GM12878 (cell line): Measurements from ENCODE around the gene PTGR1. TPM values are rescaled to one million over a fixed set of nuclear protein-coding genes. Genes with fewer than 3 reads are reported as not detected.

Experiments used
- ATAC-seq: fragments of 200-7000 bp; cut with Tn5 transposase; 3 replicates; pipeline ENCODE4 v1.9.1; 2020; ENCODE audit warnings: mild to moderate bottlenecking, moderate library complexity
- BruUV-seq: library from RNA; stranded (reverse); fragments of 400-500 nt; replicated peaks from 2 replicates; lab custom pipeline; 2021; lab: Mats Ljungman, UMichigan
- CTCF ChIA-PET: fragments of 300-600 bp; sonication (Branson Sonifier 250); formaldehyde crosslinking; extraction: SDS; loops from one replicate; lab custom pipeline; 2021; ENCODE audit warnings: inconsistent platforms; lab: Yijun Ruan, JAX
- POLR2A ChIA-PET: fragments of 350-600 bp; formaldehyde crosslinking; extraction: SDS; loops from one replicate; lab custom pipeline; 2021; ENCODE audit warnings: inconsistent platforms; lab: Charles Lee
- RAD21 ChIA-PET: fragments of 300-600 bp; sonication (Branson Sonifier 250); formaldehyde crosslinking; loops from one replicate; lab custom pipeline; 2023; ENCODE audit warnings: antibody characterized with exemption; ENCODE audit not compliant: unreplicated experiment; lab: Charles Lee
- SMC1A ChIA-PET: fragments of 300-600 bp; sonication (Branson Sonifier 250); formaldehyde crosslinking; loops from one replicate; lab custom pipeline; 2023; ENCODE audit not compliant: unreplicated experiment, uncharacterized antibody; lab: Charles Lee
- DNase-seq: peaks from one replicate; pipeline ENCODE4 v3.0.0-alpha.2; 2011; ENCODE audit warnings: low read depth, low spot score
- FAIRE-seq: peaks from 3 replicates; lab custom pipeline; 2011; peaks lifted over from hg19 to GRCh38; lab: Jason Lieb, UNC
- H2AFZ ChIP-seq: 2 replicates; pipeline ENCODE4 v1.6.0; 2011; ENCODE audit warnings: low read depth, low read length, control low read depth; ENCODE audit not compliant: control insufficient read depth
- H3K27ac ChIP-seq: 2 replicates; pipeline ENCODE4 v1.5.1; 2011; ENCODE audit warnings: control low read depth; ENCODE audit not compliant: control insufficient read depth, insufficient read depth
- H3K27me3 ChIP-seq, 2 experiments: replicated peaks in 1 of 2; 2 replicates each; pipeline versions ENCODE4 v1.6.0 to v1.6.1; 2011; ENCODE audit warnings: low read length in 1 of 2; ENCODE audit not compliant: control insufficient read depth in 2 of 2, insufficient read depth in 2 of 2
- H3K36me3 ChIP-seq, 2 experiments: 2 replicates each; pipeline ENCODE4 v1.5.1; 2011; ENCODE audit warnings: low read length in 1 of 2; ENCODE audit not compliant: control insufficient read depth in 2 of 2, insufficient read depth in 2 of 2
- H3K4me1 ChIP-seq: 2 replicates; pipeline ENCODE4 v1.6.1; 2011; ENCODE audit warnings: mild to moderate bottlenecking, low read length, moderate library complexity, mixed read lengths; ENCODE audit not compliant: control insufficient read depth, insufficient read depth
- H3K4me2 ChIP-seq: 2 replicates; pipeline ENCODE4 v1.6.0; 2011; ENCODE audit warnings: control low read depth; ENCODE audit not compliant: control insufficient read depth, insufficient read depth
- H3K4me3 ChIP-seq: fragments of 200-600 bp; sonication (generic); 2 replicates; pipeline ENCODE4 v1.5.1; 2016
- H3K79me2 ChIP-seq: 2 replicates; pipeline ENCODE4 v1.6.0; 2011; ENCODE audit warnings: low read length; ENCODE audit not compliant: control insufficient read depth, insufficient read depth
- H3K9ac ChIP-seq: 2 replicates; pipeline ENCODE4 v1.8.0; 2011; ENCODE audit warnings: low read length, control low read depth, mixed read lengths; ENCODE audit not compliant: control insufficient read depth, insufficient read depth
- H3K9me3 ChIP-seq: replicated peaks from 3 replicates; pipeline ENCODE4 v1.5.1; 2011; ENCODE audit warnings: mild to moderate bottlenecking, low read length; ENCODE audit not compliant: control insufficient read depth, insufficient read depth
- H4K20me1 ChIP-seq: 2 replicates; pipeline ENCODE4 v1.6.0; 2011; ENCODE audit not compliant: control insufficient read depth, insufficient read depth
- BACH1 ChIP-seq: fragments of 450-650 bp; IDR thresholded peaks from 2 replicates; pipeline ENCODE4 v1.6.1; 2017; ENCODE audit warnings: mild to moderate bottlenecking, borderline replicate concordance
- EP300 ChIP-seq, 2 experiments: fragments of 150-350 bp in 1 of 2; IDR thresholded peaks; 2 replicates each; pipeline ENCODE4 v1.6.1; 2011 to 2012; ENCODE audit warnings: low read depth in 2 of 2, low read length in 2 of 2, borderline replicate concordance in 1 of 2, improper control_type of control experiment in 1 of 2, inconsistent platforms in 1 of 2; ENCODE audit not compliant: control insufficient read depth in 1 of 2
- ETV6 ChIP-seq, 2 experiments: fragments of 450-650 bp in 1 of 2; IDR thresholded peaks in 1 of 2; conservative IDR thresholded peaks in 1 of 2; 2 replicates each; pipeline ENCODE4 v1.6.1; 2014; ENCODE audit warnings: antibody characterized with exemption in 1 of 2, borderline replicate concordance in 1 of 2, low read depth in 1 of 2, mild to moderate bottlenecking in 1 of 2, moderate library complexity in 1 of 2
- HCFC1 ChIP-seq: fragments of 150-350 bp; IDR thresholded peaks from 2 replicates; pipeline ENCODE4 v1.6.1; 2014; ENCODE audit warnings: low read length
- IKZF2 ChIP-seq, 2 experiments: fragments of 450-650 bp; IDR thresholded peaks; 2 replicates each; pipeline ENCODE4 v1.6.1; 2017; ENCODE audit warnings: mild to moderate bottlenecking in 2 of 2, moderate library complexity in 2 of 2
- MEF2A ChIP-seq: IDR thresholded peaks from 2 replicates; pipeline ENCODE4 v1.6.1; 2011; ENCODE audit warnings: low read depth, mild to moderate bottlenecking, low read length, moderate library complexity; ENCODE audit not compliant: insufficient read depth
- MTA3 ChIP-seq: IDR thresholded peaks from 2 replicates; pipeline ENCODE4 v1.6.1; 2012; ENCODE audit warnings: low read length, inconsistent platforms, borderline replicate concordance
- NR2C1 ChIP-seq: fragments of 450-650 bp; IDR thresholded peaks from 2 replicates; pipeline ENCODE4 v1.6.1; 2017; ENCODE audit warnings: antibody characterized with exemption, mild to moderate bottlenecking, moderate library complexity
- RAD51 ChIP-seq: fragments of 450-650 bp; IDR thresholded peaks from 2 replicates; pipeline ENCODE4 v1.6.1; 2016; ENCODE audit warnings: moderate library complexity, mild to moderate bottlenecking, inconsistent platforms
- RFX5 ChIP-seq: IDR thresholded peaks from 2 replicates; pipeline ENCODE4 v1.6.1; 2011; ENCODE audit warnings: low read depth, low read length, improper control_type of control experiment
- SIX5 ChIP-seq: IDR thresholded peaks from 2 replicates; pipeline ENCODE4 v1.6.1; 2011; ENCODE audit warnings: mild to moderate bottlenecking, low read depth, low read length, moderate library complexity; ENCODE audit not compliant: severe bottlenecking
- SMAD5 ChIP-seq: IDR thresholded peaks from 2 replicates; pipeline ENCODE4 v1.6.1; 2016; ENCODE audit warnings: antibody characterized with exemption, low read depth
- SRF ChIP-seq, 2 experiments: IDR thresholded peaks; 2 replicates each; pipeline ENCODE4 v1.6.1; 2011; ENCODE audit warnings: low read depth in 2 of 2, low read length in 2 of 2, mild to moderate bottlenecking in 1 of 2, moderate library complexity in 1 of 2
- TBL1XR1 ChIP-seq: IDR thresholded peaks from 2 replicates; pipeline ENCODE4 v1.6.1; 2012; ENCODE audit warnings: low read depth, low read length, improper control_type of control experiment
- TCF7 ChIP-seq: IDR thresholded peaks from 2 replicates; pipeline ENCODE4 v1.6.1; 2014; ENCODE audit warnings: antibody characterized with exemption, borderline replicate concordance
- ZNF384 ChIP-seq: IDR thresholded peaks from 2 replicates; pipeline ENCODE4 v1.6.1; 2012; ENCODE audit warnings: low read depth, mild to moderate bottlenecking, low read length, improper control_type of control experiment, borderline replicate concordance
- WGBS: methylation state at CpG from one replicate; pipeline ENCODE4 v1.1.6; 2016; ENCODE audit warnings: low lambda C conversion rate; ENCODE audit not compliant: insufficient replicate concordance, insufficient coverage; ENCODE audit errors: missing lambda C conversion rate; 5-methylcytosine and 5-hydroxymethylcytosine counted together
- in situ Hi-C: fragments of 300-500 bp; cut with MboI; formaldehyde crosslinking; loops from 9 replicates; pipeline ENCODE4 v1.14.3; 2018; ENCODE audit warnings: mixed read lengths
- intact Hi-C: fragments of 100-400 bp; cut with micrococcal nuclease; formaldehyde crosslinking; loops from one replicate; pipeline ENCODE4 v1.14.2; 2022; ENCODE audit not compliant: unreplicated experiment
- polyA plus RNA-seq, 11 experiments: library from polyadenylated mRNA; depleted of rRNA in 4 of 11; unstranded in 6 of 11; stranded (reverse) in 5 of 11; fragments of >200 nt; fragmentation: Nextera tagmentation in 4 of 11; fragmentation: Illumina TruSeq in 1 of 11; extraction: Ambion mirVana in 4 of 11; extraction: Trizol in 1 of 11; gene quantifications; 1 replicate in 1 of 11; 2 replicates in 10 of 11; pipeline versions ENCODE4 v1.2.1 to v1.2.3, GENCODE V29; 2011 to 2016; ENCODE audit warnings: inconsistent platforms in 2 of 11, missing spikeins in 2 of 11, low read depth in 1 of 11
- total RNA-seq, 4 experiments: library from RNA; depleted of rRNA in 3 of 4; stranded (reverse); fragments of >200 nt in 3 of 4; fragmentation: Illumina TruSeq in 1 of 4; extraction: Trizol in 1 of 4; gene quantifications; 2 replicates each; pipeline versions ENCODE4 v1.2.1 to v1.2.3, GENCODE V29; 2013 to 2021
- TF ChIP-seq, protein P1 (sequence below): fragments of 450-650 bp; IDR thresholded peaks from 2 replicates; pipeline ENCODE4 v1.6.1; 2017; ENCODE audit warnings: mild to moderate bottlenecking
- TF ChIP-seq, protein P2 (sequence below): IDR thresholded peaks from 2 replicates; pipeline ENCODE4 v1.6.1; 2012; ENCODE audit warnings: mild to moderate bottlenecking, low read depth, low read length
- TF ChIP-seq, protein P3 (sequence below), 3 experiments: IDR thresholded peaks in 2 of 3; conservative IDR thresholded peaks in 1 of 3; 2 replicates each; pipeline ENCODE4 v1.5.1; 2011; ENCODE audit warnings: low read depth in 3 of 3, low read length in 3 of 3, mild to moderate bottlenecking in 3 of 3, control low read depth in 2 of 3, moderate library complexity in 2 of 3, inconsistent platforms in 1 of 3, mixed read lengths in 1 of 3; ENCODE audit not compliant: control insufficient read depth in 2 of 3, insufficient read depth in 1 of 3; ENCODE audit errors: extremely low read depth in 1 of 3

PTGR1 gene
- total and polyA plus RNA-seq, 10 of the 15 experiments (the other 5 are each of a cell fraction or from before 2014, with no cell fraction given), result 0.12 to 6.3 (median 2.8) TPM

GRCh38 chr9:111566234-111566633 is 33.2 kb downstream of the PTGR1 start:
- H3K27me3 ChIP-seq, result no peaks in the 10 kb centered on the region
- WGBS, result 46% methylated on average over 1 of the region's 1 CpG
- no peak for DNase-seq
- POLR2A ChIA-PET, result no interaction called here
- no peak overlapping the region for H3K4me2 ChIP-seq
- SMC1A ChIA-PET, result no interaction called here
- no peak for ATAC-seq
- no peak overlapping the region for H3K27ac ChIP-seq
- H3K4me1 ChIP-seq, result no peaks in the 10 kb centered on the region
- no peak for TF ChIP-seq TBL1XR1
- no peak for TF ChIP-seq TCF7
- TF ChIP-seq RFX5, result no peak
- no peak for TF ChIP-seq MTA3
- TF ChIP-seq, protein P1, sequence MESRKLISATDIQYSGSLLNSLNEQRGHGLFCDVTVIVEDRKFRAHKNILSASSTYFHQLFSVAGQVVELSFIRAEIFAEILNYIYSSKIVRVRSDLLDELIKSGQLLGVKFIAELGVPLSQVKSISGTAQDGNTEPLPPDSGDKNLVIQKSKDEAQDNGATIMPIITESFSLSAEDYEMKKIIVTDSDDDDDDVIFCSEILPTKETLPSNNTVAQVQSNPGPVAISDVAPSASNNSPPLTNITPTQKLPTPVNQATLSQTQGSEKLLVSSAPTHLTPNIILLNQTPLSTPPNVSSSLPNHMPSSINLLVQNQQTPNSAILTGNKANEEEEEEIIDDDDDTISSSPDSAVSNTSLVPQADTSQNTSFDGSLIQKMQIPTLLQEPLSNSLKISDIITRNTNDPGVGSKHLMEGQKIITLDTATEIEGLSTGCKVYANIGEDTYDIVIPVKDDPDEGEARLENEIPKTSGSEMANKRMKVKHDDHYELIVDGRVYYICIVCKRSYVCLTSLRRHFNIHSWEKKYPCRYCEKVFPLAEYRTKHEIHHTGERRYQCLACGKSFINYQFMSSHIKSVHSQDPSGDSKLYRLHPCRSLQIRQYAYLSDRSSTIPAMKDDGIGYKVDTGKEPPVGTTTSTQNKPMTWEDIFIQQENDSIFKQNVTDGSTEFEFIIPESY, result no peak
- no peak for TF ChIP-seq BACH1
- no peak for TF ChIP-seq SIX5
- TF ChIP-seq, protein P2, sequence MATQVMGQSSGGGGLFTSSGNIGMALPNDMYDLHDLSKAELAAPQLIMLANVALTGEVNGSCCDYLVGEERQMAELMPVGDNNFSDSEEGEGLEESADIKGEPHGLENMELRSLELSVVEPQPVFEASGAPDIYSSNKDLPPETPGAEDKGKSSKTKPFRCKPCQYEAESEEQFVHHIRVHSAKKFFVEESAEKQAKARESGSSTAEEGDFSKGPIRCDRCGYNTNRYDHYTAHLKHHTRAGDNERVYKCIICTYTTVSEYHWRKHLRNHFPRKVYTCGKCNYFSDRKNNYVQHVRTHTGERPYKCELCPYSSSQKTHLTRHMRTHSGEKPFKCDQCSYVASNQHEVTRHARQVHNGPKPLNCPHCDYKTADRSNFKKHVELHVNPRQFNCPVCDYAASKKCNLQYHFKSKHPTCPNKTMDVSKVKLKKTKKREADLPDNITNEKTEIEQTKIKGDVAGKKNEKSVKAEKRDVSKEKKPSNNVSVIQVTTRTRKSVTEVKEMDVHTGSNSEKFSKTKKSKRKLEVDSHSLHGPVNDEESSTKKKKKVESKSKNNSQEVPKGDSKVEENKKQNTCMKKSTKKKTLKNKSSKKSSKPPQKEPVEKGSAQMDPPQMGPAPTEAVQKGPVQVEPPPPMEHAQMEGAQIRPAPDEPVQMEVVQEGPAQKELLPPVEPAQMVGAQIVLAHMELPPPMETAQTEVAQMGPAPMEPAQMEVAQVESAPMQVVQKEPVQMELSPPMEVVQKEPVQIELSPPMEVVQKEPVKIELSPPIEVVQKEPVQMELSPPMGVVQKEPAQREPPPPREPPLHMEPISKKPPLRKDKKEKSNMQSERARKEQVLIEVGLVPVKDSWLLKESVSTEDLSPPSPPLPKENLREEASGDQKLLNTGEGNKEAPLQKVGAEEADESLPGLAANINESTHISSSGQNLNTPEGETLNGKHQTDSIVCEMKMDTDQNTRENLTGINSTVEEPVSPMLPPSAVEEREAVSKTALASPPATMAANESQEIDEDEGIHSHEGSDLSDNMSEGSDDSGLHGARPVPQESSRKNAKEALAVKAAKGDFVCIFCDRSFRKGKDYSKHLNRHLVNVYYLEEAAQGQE, result no peak
- TF ChIP-seq HCFC1, result no peak
- no peak for TF ChIP-seq ZNF384
- TF ChIP-seq, protein P3, sequence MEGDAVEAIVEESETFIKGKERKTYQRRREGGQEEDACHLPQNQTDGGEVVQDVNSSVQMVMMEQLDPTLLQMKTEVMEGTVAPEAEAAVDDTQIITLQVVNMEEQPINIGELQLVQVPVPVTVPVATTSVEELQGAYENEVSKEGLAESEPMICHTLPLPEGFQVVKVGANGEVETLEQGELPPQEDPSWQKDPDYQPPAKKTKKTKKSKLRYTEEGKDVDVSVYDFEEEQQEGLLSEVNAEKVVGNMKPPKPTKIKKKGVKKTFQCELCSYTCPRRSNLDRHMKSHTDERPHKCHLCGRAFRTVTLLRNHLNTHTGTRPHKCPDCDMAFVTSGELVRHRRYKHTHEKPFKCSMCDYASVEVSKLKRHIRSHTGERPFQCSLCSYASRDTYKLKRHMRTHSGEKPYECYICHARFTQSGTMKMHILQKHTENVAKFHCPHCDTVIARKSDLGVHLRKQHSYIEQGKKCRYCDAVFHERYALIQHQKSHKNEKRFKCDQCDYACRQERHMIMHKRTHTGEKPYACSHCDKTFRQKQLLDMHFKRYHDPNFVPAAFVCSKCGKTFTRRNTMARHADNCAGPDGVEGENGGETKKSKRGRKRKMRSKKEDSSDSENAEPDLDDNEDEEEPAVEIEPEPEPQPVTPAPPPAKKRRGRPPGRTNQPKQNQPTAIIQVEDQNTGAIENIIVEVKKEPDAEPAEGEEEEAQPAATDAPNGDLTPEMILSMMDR (IDR thresholded peaks at IDR 0.05 in 2 of 3, conservative IDR thresholded peaks at IDR 0.05 in 1 of 3; ENCODE audit: control insufficient read depth in 2 of 3, extremely low read depth in 1 of 3, insufficient read depth in 1 of 3, low read depth in 3 of 3, low read length in 3 of 3), result no peak
- no peak for TF ChIP-seq RAD51
- no peak for TF ChIP-seq MEF2A
- TF ChIP-seq NR2C1, result no peak
- no peak for TF ChIP-seq IKZF2 (IDR thresholded peaks at IDR 0.05)
- no peak for TF ChIP-seq ETV6 (conservative IDR thresholded peaks at IDR 0.05 in 1 of 2, IDR thresholded peaks at IDR 0.05 in 1 of 2; ENCODE audit: borderline replicate concordance in 1 of 2, low read depth in 1 of 2)
- TF ChIP-seq SMAD5, result no peak
- TF ChIP-seq EP300 (IDR thresholded peaks at IDR 0.05; ENCODE audit: borderline replicate concordance in 1 of 2, control insufficient read depth in 1 of 2, low read depth in 2 of 2, low read length in 2 of 2), result no peak
- TF ChIP-seq SRF (IDR thresholded peaks at IDR 0.05; ENCODE audit: low read depth in 2 of 2, low read length in 2 of 2), result no peak
- no peaks in the 10 kb centered on the region for H3K79me2 ChIP-seq
- in situ Hi-C loops, result no loop called here
- CTCF ChIA-PET, result no interaction called here
- H3K36me3 ChIP-seq, result no peaks in the 10 kb centered on the region
- FAIRE-seq, result no peak
- peaks cover 7% of the 10 kb centered on the region; the same call in 2 of the 3 replicates for H3K9me3 ChIP-seq
- no peaks in the 10 kb centered on the region for H4K20me1 ChIP-seq
- no peak overlapping the region for H3K9ac ChIP-seq
- intact Hi-C loops, result no loop called here
- H2AFZ ChIP-seq, result no peak overlapping the region
- BruUV-seq, result no TSS peak
- no peak overlapping the region for H3K4me3 ChIP-seq
- RAD21 ChIA-PET, result no interaction called here
